Ectodermal cell (in vitro differentiated cells): ENCODE results near the gene ALDH5A1. TPM values are rescaled to one million over a fixed set of nuclear protein-coding genes. Genes with fewer than 3 reads are reported as not detected.

Experiments
- H3K27ac ChIP-seq: 2 replicates; pipeline ENCODE4 v1.7.0; 2013; ENCODE audit warnings: mild to moderate bottlenecking, low read depth, low read length; ENCODE audit not compliant: insufficient read depth, poor library complexity, severe bottlenecking
- H3K27me3 ChIP-seq: 2 replicates; pipeline ENCODE4 v1.7.0; 2013; ENCODE audit warnings: mild to moderate bottlenecking, low read length; ENCODE audit not compliant: insufficient read depth, control insufficient read depth, poor library complexity, severe bottlenecking
- H3K36me3 ChIP-seq: one replicate; pipeline ENCODE4 v1.7.0; 2013; ENCODE audit warnings: low read length; ENCODE audit not compliant: control insufficient read depth, insufficient read depth
- H3K4me1 ChIP-seq: one replicate; pipeline ENCODE4 v1.7.0; 2013; ENCODE audit warnings: low read length; ENCODE audit not compliant: control insufficient read depth, insufficient read depth
- H3K4me3 ChIP-seq: 2 replicates; pipeline ENCODE4 v1.7.0; 2013; ENCODE audit warnings: low read depth, low read length, control low read depth; ENCODE audit not compliant: insufficient read depth
- H3K9me3 ChIP-seq: 2 replicates; pipeline ENCODE4 v1.7.0; 2013; ENCODE audit warnings: mild to moderate bottlenecking, low read length, moderate library complexity; ENCODE audit not compliant: control insufficient read depth
- WGBS, 2 experiments: methylation state at CpG; one replicate each; pipeline ENCODE4 v1.1.7; 2013; ENCODE audit warnings: missing lambda C conversion rate in 2 of 2; 5-methylcytosine and 5-hydroxymethylcytosine counted together
- polyA plus RNA-seq, 4 experiments: library from polyadenylated mRNA; stranded (reverse); fragments of 50-300 nt; gene quantifications; one replicate each; pipeline ENCODE4 v1.2.3, GENCODE V29; 2013

The ALDH5A1 gene
- polyA plus RNA-seq (2013, experiment 1 of 4), result 5.4 TPM
- polyA plus RNA-seq (2013, experiment 2 of 4), result 6.0 TPM
- 6.0 TPM for polyA plus RNA-seq (2013, experiment 3 of 4)
- polyA plus RNA-seq (2013, experiment 4 of 4), result 6.3 TPM

- Histone ChIP-seq H3K4me1 (no peaks in the 10 kb centered on the region), H3K27me3 (peaks cover 32% of the 10 kb centered on the region), H3K36me3 (no peaks in the 10 kb centered on the region), H3K4me3 (peak within 1 kb of the TSS; percentile 56), H3K27ac (no peak within 1 kb of the TSS), H3K9me3 (no peaks in the 10 kb centered on the region)
- WGBS, 2 experiments, result 1% methylated on average over 93 of the region's 93 CpGs
Measured at GRCh38 chr6:24494821-24495795, at the start of gene ALDH5A1. ALDH5A1 (plus strand) TSS chr6:24494969; CDS start chr6:24494997, 28 bp downstream.

- no peak overlapping the region for H3K4me3 ChIP-seq
- H3K27ac ChIP-seq, result no peak overlapping the region
- no peaks in the 10 kb centered on the region for H3K9me3 ChIP-seq
- whole genome bisulfite sequencing, 2 experiments, result 69 to 70% methylated on average over 4 of the region's 4 CpGs
- no peaks in the 10 kb centered on the region for H3K36me3 ChIP-seq
- H3K27me3 ChIP-seq, result no peaks in the 10 kb centered on the region
- H3K4me1 ChIP-seq, result no peaks in the 10 kb centered on the region
Measured at GRCh38 chr6:24445704-24446103, 49.1 kb upstream of the ALDH5A1 start.

GRCh38 chr6:24446670-24447069, 48.1 kb upstream of the ALDH5A1 start:
- H3K36me3 ChIP-seq, result no peaks in the 10 kb centered on the region
- no peak overlapping the region for H3K27ac ChIP-seq
- no peaks in the 10 kb centered on the region for H3K4me1 ChIP-seq
- H3K4me3 ChIP-seq, result no peak overlapping the region
- no peaks in the 10 kb centered on the region for H3K27me3 ChIP-seq
- WGBS, 2 experiments, result 89 to 92% methylated on average over 5 to 7 of the region's 7 CpGs
- H3K9me3 ChIP-seq, result no peaks in the 10 kb centered on the region

- Histone ChIP-seq H3K27me3 (no peaks in the 10 kb centered on the region), H3K4me3 (no peak overlapping the region), H3K9me3 (no peaks in the 10 kb centered on the region), H3K4me1 (no peaks in the 10 kb centered on the region), H3K36me3 (no peaks in the 10 kb centered on the region), H3K27ac (no peak overlapping the region)
- WGBS, 2 experiments, result 69 to 72% methylated on average over 4 of the region's 4 CpGs
Measured at GRCh38 chr6:24448396-24448795, 46.4 kb upstream of the ALDH5A1 start.

GRCh38 chr6:24448828-24449525, 45.8 kb upstream of the ALDH5A1 start:
- H3K27ac ChIP-seq, result no peak overlapping the region
- H3K4me1 ChIP-seq, result no peaks in the 10 kb centered on the region
- H3K4me3 ChIP-seq, result no peak overlapping the region
- no peaks in the 10 kb centered on the region for H3K27me3 ChIP-seq
- WGBS, 2 experiments, result 91 to 92% methylated on average over 9 of the region's 9 CpGs
- H3K9me3 ChIP-seq, result no peaks in the 10 kb centered on the region
- no peaks in the 10 kb centered on the region for H3K36me3 ChIP-seq

- Histone ChIP-seq H3K4me3 (no peak overlapping the region), H3K9me3 (no peaks in the 10 kb centered on the region), H3K27me3 (no peaks in the 10 kb centered on the region), H3K4me1 (no peaks in the 10 kb centered on the region), H3K27ac (no peak overlapping the region), H3K36me3 (no peaks in the 10 kb centered on the region)
- WGBS, 2 experiments, result 94 to 96% methylated on average over 13 of the region's 13 CpGs
Measured at GRCh38 chr6:24451581-24452388, 43.0 kb upstream of the ALDH5A1 start.

- Histone ChIP-seq H3K36me3 (no peaks in the 10 kb centered on the region), H3K27ac (no peak overlapping the region), H3K4me3 (no peak overlapping the region), H3K4me1 (no peaks in the 10 kb centered on the region), H3K27me3 (no peaks in the 10 kb centered on the region), H3K9me3 (no peaks in the 10 kb centered on the region)
- 96 to 98% methylated on average over 10 of the region's 10 CpGs for WGBS, 2 experiments
Measured at GRCh38 chr6:24453921-24454320, 40.8 kb upstream of the ALDH5A1 start.

- 94% methylated on average over 5 of the region's 5 CpGs for WGBS, 2 experiments
- Histone ChIP-seq H3K27me3 (no peaks in the 10 kb centered on the region), H3K4me3 (no peak overlapping the region), H3K36me3 (no peaks in the 10 kb centered on the region), H3K9me3 (no peaks in the 10 kb centered on the region), H3K4me1 (no peaks in the 10 kb centered on the region), H3K27ac (no peak overlapping the region)
Measured at GRCh38 chr6:24454452-24454851, 40.3 kb upstream of the ALDH5A1 start.

- Histone ChIP-seq H3K4me3 (no peak overlapping the region), H3K9me3 (no peaks in the 10 kb centered on the region), H3K36me3 (no peaks in the 10 kb centered on the region), H3K27ac (no peak overlapping the region), H3K4me1 (no peaks in the 10 kb centered on the region), H3K27me3 (no peaks in the 10 kb centered on the region)
- WGBS, 2 experiments, result 73 to 75% methylated on average over 4 of the region's 4 CpGs
Measured at GRCh38 chr6:24455061-24455460, 39.7 kb upstream of the ALDH5A1 start.
